Measurements from ENCODE around the gene ZBTB32.

ZBTB32 gene

GRCh38 chr19:35739275-35740107, 35.1 kb downstream of the ZBTB32 start:
- no peak overlapping the region for H2AFZ ChIP-seq (ENCODE audit: low read depth, low read length)
- H3K9me3 ChIP-seq (ENCODE audit: low read length) = no peaks in the 10 kb centered on the region
- peak overlapping the region; percentile 63 for H3K4me3 ChIP-seq (ENCODE audit: low read length)
- H3K27me3 ChIP-seq (ENCODE audit: insufficient read depth, low read length) = no peaks in the 10 kb centered on the region
- peaks cover 38% of the 10 kb centered on the region for H3K36me3 ChIP-seq (ENCODE audit: insufficient read depth, low read length)
- H3K4me1 ChIP-seq (ENCODE audit: insufficient read depth, low read length) = peaks cover 11% of the 10 kb centered on the region

GRCh38 chr19:35740108-35740422, 35.7 kb downstream of the ZBTB32 start:
- Histone ChIP-seq H3K4me3 (ENCODE audit: low read length) (peak overlapping the region; percentile 63), H3K27me3 (ENCODE audit: insufficient read depth, low read length) (no peaks in the 10 kb centered on the region), H3K4me1 (ENCODE audit: insufficient read depth, low read length) (peaks cover 13% of the 10 kb centered on the region), H3K9me3 (ENCODE audit: low read length) (no peaks in the 10 kb centered on the region), H3K36me3 (ENCODE audit: insufficient read depth, low read length) (peaks cover 33% of the 10 kb centered on the region), H2AFZ (ENCODE audit: low read depth, low read length) (no peak overlapping the region)

GRCh38 chr19:35740423-35741202, 36.3 kb downstream of the ZBTB32 start:
- Histone ChIP-seq H3K36me3 (ENCODE audit: insufficient read depth, low read length) (peaks cover 29% of the 10 kb centered on the region), H3K27me3 (ENCODE audit: insufficient read depth, low read length) (no peaks in the 10 kb centered on the region)

GRCh38 chr19:35741203-35741515, 36.8 kb downstream of the ZBTB32 start:
- no peaks in the 10 kb centered on the region for H3K9me3 ChIP-seq (ENCODE audit: low read length)
- H3K4me3 ChIP-seq (ENCODE audit: low read length) = peak overlapping the region; percentile 38
- H2AFZ ChIP-seq (ENCODE audit: low read depth, low read length) = peak overlapping the region; percentile 1
- H3K4me1 ChIP-seq (ENCODE audit: insufficient read depth, low read length) = peaks cover 17% of the 10 kb centered on the region
- H3K36me3 ChIP-seq (ENCODE audit: insufficient read depth, low read length) = peaks cover 28% of the 10 kb centered on the region
- no peaks in the 10 kb centered on the region for H3K27me3 ChIP-seq (ENCODE audit: insufficient read depth, low read length)

More at GRCh38 chr19:35740423-35741202, 36.3 kb downstream of the ZBTB32 start:
- H3K4me1 ChIP-seq (ENCODE audit: insufficient read depth, low read length) = peaks cover 13% of the 10 kb centered on the region
- no peaks in the 10 kb centered on the region for H3K9me3 ChIP-seq (ENCODE audit: low read length)
- H2AFZ ChIP-seq (ENCODE audit: low read depth, low read length) = peak overlapping the region; percentile 1
- H3K4me3 ChIP-seq (ENCODE audit: low read length) = peak overlapping the region; percentile 63

GRCh38 chr19:35742121-35742724, 37.9 kb downstream of the ZBTB32 start, which contains the start of gene IGFLR1:
IGFLR1 (minus strand) TSS chr19:35742452; CDS start chr19:35741180, 1,272 bp downstream.
- Histone ChIP-seq H3K27me3 (ENCODE audit: insufficient read depth, low read length) (no peaks in the 10 kb centered on the region), H3K36me3 (ENCODE audit: insufficient read depth, low read length) (peaks cover 20% of the 10 kb centered on the region), H3K4me3 (ENCODE audit: low read length) (peak within 1 kb of the TSS; percentile 38), H2AFZ (ENCODE audit: low read depth, low read length) (no peak within 1 kb of the TSS), H3K4me1 (ENCODE audit: insufficient read depth, low read length) (peaks cover 22% of the 10 kb centered on the region), H3K9me3 (ENCODE audit: low read length) (no peaks in the 10 kb centered on the region)

GRCh38 chr19:35743640-35744429, 39.5 kb downstream of the ZBTB32 start:
- Histone ChIP-seq H3K36me3 (ENCODE audit: insufficient read depth, low read length) (peaks cover 5% of the 10 kb centered on the region), H3K4me3 (ENCODE audit: low read length) (peak overlapping the region; percentile 87), H3K9me3 (ENCODE audit: low read length) (no peaks in the 10 kb centered on the region), H2AFZ (ENCODE audit: low read depth, low read length) (no peak overlapping the region), H3K27me3 (ENCODE audit: insufficient read depth, low read length) (no peaks in the 10 kb centered on the region), H3K4me1 (ENCODE audit: insufficient read depth, low read length) (peaks cover 26% of the 10 kb centered on the region)

GRCh38 chr19:35744430-35745327, 40.3 kb downstream of the ZBTB32 start:
- Histone ChIP-seq H3K4me1 (ENCODE audit: insufficient read depth, low read length) (peaks cover 28% of the 10 kb centered on the region), H2AFZ (ENCODE audit: low read depth, low read length) (peak overlapping the region; percentile 37), H3K4me3 (ENCODE audit: low read length) (peak overlapping the region; percentile 87), H3K36me3 (ENCODE audit: insufficient read depth, low read length) (peaks cover 4% of the 10 kb centered on the region), H3K9me3 (ENCODE audit: low read length) (no peaks in the 10 kb centered on the region), H3K27me3 (ENCODE audit: insufficient read depth, low read length) (no peaks in the 10 kb centered on the region)

GRCh38 chr19:35745328-35746086, 41.1 kb downstream of the ZBTB32 start, which contains the start of the genes PSENEN and U2AF1L4:
PSENEN (plus strand) TSS chr19:35745651; CDS start chr19:35745931, 280 bp downstream.
U2AF1L4 (minus strand) TSS chr19:35745418; CDS start chr19:35745391, 27 bp downstream.
- Histone ChIP-seq H3K4me3 (ENCODE audit: low read length) (peak within 1 kb of the TSS; percentile 87), H3K27me3 (ENCODE audit: insufficient read depth, low read length) (no peaks in the 10 kb centered on the region), H3K36me3 (ENCODE audit: insufficient read depth, low read length) (peaks cover 4% of the 10 kb centered on the region), H3K4me1 (ENCODE audit: insufficient read depth, low read length) (peaks cover 25% of the 10 kb centered on the region), H2AFZ (ENCODE audit: low read depth, low read length) (peak within 1 kb of the TSS; percentile 65), H3K9me3 (ENCODE audit: low read length) (no peaks in the 10 kb centered on the region)

- no peaks in the 10 kb centered on the region for H3K27me3 ChIP-seq (ENCODE audit: insufficient read depth, low read length)
- H2AFZ ChIP-seq (ENCODE audit: low read depth, low read length) = peak overlapping the region; percentile 65
- H3K4me3 ChIP-seq (ENCODE audit: low read length) = peak overlapping the region; percentile 87
- peaks cover 4% of the 10 kb centered on the region for H3K36me3 ChIP-seq (ENCODE audit: insufficient read depth, low read length)
- H3K9me3 ChIP-seq (ENCODE audit: low read length) = no peaks in the 10 kb centered on the region
- peaks cover 25% of the 10 kb centered on the region for H3K4me1 ChIP-seq (ENCODE audit: insufficient read depth, low read length)
Measured at GRCh38 chr19:35746087-35746462, 41.7 kb downstream of the ZBTB32 start.

GRCh38 chr19:35746531-35746930, 42.2 kb downstream of the ZBTB32 start:
- Histone ChIP-seq H3K9me3 (ENCODE audit: low read length) (no peaks in the 10 kb centered on the region), H3K4me3 (ENCODE audit: low read length) (peak overlapping the region; percentile 87), H3K36me3 (ENCODE audit: insufficient read depth, low read length) (peaks cover 4% of the 10 kb centered on the region), H3K27me3 (ENCODE audit: insufficient read depth, low read length) (no peaks in the 10 kb centered on the region), H2AFZ (ENCODE audit: low read depth, low read length) (no peak overlapping the region), H3K4me1 (ENCODE audit: insufficient read depth, low read length) (peaks cover 25% of the 10 kb centered on the region)
